HG03342 (cell line): Measurements from ENCODE around the gene CBX8.
"Not testable (repeated sequence)": the region's sequence is repeated elsewhere in the genome, so short reads cannot be mapped to it uniquely, and the experiment has no call there.

ENCODE experiments used
- ATAC-seq: cut with Tn5 transposase; IDR thresholded peaks from one replicate; pipeline ENCODE4 v1.9.1; 2021; ENCODE audit warnings: mild to moderate bottlenecking, moderate library complexity; ENCODE audit not compliant: unreplicated experiment

Gene CBX8

DNA sequence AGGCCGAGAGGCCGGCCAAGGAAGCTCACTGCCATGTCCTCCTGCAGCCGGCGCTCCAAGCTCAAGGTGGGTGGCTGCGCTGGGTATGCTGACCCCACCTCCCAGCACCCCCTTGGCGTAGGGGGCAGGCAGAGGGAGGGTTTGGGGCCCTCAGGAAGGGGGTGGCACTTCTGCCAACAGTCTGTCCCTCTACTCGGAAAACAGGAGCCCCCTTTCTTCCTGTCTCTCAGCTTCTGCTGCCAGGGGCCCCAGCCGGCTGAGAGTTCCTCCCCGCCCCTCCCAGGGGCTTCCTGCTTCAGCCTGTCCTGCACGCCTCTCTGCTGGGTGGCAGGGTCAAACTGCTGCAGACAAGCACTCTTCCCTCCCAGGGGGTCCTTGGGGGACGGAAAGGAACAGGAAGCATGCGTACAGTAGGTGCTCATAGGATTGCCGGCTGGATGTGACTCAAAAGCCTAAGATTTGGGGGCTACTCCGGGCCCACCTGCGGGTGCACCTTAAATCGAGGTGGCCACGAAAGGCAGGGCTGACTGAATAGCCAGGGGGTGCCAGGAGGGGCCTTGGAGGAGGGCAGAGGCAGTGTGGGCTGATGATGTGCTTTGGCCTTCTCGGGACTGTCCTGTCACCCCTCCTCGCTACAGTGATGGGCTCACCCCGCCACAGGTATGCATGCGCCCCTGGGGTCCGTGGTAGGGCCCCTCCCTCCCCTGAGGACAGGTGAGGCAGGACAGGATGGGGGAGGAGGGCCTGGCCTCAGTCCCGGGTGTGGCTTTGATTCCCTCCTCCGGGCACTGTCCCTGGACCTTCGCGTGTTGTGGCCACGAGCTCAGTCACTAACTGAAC, 14.9 kb downstream of the CBX8 start:
- ATAC-seq: no peak

DNA sequence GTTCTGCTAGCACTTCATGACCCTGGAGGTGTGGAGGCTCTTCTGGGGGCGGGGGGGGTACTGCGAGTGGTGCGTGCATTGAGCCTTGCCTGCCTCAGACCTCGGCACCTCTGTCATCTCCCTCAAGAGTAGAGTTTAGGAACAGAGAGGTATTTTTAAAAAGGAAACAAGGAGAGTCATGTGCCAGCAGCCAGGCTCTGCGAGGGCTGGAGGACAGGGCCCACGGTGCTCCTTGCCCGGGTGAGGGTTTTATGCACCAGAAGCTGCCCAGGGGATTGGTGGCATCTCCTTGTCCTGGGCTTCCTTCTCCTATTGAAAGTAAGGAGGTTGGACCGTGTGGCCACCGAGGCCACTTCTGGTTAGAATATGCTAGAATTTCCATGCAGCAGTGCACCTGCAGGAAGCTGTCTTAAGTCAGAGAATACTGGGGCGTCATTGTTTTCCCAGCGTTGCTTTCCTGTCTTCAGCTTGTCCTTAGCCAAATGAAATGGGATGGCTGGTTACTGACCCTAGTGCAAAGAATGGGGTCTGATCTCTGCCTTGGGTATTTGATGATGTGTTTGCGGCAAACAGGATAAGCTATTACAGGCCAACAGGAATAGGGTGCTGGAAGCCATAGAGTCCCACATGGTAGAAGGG, 15.7 kb downstream of the CBX8 start:
- ATAC-seq: no peak

DNA sequence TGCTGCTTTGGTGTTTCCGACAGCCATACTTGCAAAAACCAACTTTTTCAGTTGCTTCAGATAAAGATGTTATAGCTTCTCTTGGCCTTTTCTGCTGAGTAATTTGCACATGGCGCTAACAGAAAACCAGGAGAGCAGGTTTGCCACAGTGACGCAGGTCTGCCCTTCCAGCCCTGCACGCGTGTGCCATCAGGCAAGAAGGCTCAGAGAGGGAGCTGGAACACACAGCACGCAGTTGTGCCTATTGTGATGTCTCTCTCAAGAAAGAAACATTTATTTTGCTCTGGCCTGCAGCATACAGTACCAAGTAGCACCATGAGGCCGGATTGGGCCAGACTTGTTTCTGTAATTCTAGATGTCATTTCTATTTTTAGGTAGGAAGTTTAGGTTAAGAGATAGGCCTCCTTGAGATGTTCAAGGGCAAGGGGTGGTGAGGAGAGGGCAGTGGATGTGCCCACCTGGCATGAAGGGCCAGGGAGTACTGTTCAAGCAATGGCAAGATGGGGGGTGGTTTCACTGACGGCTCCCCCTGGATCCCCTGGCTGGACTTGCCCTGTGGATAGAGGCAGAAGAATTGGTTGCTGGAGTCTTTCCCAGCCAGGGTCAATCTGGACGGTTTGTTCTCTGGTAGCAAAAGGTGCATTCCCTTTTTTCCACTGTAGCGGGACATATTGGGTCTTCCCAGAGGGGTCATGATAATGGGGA, 17.1 kb downstream of the CBX8 start:
- ATAC-seq: no peak

DNA sequence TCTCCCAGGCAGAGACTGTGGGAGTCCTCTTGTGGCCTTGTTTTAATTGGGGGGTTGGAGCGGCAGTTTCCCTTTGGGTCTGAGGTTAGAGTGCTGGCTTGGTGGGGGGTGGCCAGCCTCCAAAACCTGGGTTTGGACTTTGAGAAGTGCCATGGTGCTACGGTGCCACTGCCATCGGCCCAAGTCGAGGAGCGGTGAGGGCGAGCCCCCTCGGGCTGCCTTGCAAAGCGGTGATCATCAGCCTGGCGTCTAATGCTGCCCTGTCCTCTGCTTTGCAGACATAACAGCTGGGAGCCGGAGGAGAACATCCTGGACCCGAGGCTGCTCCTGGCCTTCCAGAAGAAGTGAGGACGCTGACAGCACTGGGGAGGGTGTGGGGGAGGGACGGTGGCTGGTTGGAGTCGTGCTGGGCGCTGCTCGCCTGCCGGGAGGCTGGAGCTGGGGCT, 17.8 kb downstream of the CBX8 start:
- ATAC-seq: no peak

DNA sequence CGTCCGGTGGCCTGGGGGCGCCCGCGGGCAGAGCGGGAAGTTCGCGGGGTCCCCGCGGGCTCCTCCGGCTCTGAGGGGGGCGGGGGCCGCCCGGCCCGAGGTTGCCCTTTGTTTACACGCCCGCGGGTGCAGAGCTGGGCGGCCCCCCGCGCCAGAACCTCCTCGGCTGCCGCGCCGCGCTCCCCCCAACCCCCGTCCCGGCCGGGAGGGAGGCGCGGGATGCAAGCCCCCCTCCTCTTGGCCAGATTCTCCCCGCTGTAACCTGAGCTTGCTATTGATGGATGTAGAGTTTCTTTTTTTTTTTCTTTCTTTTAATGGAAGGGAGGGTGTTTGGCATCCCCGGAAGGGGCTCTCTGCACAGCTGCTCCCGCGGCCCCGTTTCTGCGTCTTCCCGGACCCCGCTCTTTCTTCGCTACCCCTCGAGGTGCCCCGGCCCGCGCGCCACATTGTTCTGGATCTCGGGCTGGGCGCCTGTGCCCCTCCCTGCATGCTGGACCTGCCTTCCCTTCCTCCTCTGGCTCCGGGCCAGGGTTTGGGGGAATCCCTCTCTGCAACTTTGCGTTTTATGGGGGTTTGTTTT, 18.3 kb downstream of the CBX8 start:
- ATAC-seq: no peak

DNA sequence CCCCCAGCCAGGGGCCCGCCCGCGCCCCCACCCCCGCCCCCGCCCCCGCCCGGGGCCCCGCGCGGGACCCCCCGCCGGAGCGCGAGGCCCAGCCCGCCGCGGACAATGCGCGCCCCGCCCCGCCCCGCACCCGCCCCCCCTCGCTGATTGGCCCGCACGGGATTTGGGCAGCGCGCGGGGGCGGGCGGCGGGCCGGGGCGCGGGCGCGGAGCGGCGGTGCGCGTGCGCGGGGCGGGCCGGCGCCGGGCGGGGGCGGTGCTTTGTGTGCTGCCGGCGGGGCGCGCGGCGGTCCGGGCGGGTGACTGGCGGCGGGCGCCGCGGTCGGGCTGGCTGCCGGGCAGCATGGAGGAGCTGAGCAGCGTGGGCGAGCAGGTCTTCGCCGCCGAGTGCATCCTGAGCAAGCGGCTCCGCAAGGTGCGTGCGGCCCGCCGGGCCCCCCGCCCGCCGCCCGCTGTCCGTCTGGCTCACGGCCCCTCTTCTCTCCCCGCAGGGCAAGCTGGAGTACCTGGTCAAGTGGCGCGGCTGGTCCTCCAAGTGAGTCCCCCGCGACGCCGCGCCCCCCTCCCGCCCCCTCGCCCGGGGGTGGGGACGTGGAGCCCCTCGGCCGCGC, 18.9 kb downstream of the CBX8 start, which contains the start of gene CBX2:
TSS of gene CBX2 (plus strand) at position 255 of the 610 bp plus-strand sequence. CDS start at position 343, 88 bp downstream.
- peak; percentile 59 for ATAC-seq

DNA sequence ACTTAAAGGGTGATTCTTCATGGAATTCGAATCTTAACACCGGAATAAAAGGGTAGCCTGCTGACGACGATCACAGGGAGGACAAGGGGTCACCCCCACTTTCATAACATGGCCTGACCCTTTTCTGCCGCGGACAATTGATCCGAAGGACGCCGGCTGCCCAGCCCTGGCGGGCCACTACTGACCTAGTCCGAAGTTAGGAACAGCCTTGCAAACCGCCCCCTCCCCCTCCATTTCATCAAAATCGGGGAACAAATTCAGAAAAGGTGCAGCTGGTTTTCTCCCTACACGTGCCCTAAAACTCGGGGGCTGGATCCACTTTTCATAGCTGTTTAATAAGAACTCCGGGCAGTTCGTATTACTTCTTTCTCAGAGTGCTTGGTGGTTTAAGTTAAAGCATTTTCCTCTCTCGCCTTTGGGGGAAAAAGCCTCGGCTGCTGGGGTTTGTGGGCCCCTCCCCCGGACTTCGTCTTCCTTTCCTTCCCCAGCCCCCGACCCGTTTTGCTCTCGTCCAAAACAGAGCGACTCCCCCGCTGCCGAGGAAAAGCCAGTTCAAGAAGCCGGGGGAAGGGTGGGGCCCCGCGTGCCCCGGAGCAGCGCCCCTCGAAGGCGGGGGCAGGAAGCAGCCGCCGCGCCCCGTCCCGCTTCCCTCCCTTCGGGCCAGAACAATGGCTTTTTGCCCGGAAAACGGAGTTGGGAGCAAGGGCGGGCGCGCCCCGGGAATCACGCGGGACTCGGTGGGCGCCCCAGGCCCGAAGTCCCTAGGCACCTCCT, 19.6 kb downstream of the CBX8 start:
- ATAC-seq: peak; percentile 21

DNA sequence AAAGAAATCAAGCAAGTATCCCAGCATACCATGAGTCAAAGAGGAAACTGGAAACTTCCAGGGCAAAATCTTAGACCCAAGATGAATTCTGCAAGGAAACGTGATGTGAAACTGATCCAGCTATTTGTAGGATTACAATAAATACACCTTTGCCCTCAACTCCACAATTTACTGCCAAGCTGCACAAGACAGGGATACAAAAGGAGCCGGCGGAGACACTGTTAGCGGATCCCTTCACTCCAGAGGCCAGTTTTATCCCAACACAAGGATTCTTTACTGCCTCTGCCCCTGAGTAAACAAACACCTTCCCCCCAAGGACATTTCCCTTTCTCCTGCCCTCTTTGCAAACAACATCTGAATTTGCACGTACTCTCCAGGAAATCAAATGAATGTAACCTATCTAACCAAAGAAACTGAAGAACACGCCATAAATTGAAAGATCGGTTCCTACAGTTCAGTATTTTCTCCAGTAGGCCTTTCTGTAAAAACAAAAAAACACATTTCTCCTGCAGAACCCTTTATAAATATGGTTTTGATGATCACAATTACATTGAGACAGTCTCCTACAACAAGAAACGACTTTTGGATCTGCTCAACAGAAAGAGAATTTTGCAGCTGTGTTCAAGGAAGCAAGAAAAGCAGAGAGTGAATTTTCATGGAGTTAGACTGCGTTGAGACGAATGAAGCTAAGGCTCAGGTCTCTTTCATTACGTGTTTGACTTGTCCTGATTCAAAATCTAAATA, 20.3 kb downstream of the CBX8 start:
- no peak for ATAC-seq

DNA sequence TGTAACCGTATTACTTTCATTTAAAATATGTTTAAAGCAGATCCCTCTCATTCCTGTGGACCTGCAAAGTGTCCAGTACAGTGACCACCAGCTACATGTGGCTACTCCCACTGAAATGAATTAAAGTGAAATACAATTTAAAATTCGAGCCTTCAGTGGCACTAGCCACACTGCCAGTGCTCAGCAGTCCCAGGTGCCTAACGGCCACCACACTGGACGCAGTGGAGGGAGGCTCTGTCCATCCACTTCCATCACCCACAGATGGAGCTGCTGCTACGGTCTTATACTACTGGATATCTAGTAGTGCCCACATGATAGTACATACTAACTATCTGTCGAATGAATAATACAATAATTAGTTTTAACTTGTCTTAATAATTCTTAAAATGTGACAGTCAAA, 21.2 kb downstream of the CBX8 start:
- ATAC-seq: no peak

DNA sequence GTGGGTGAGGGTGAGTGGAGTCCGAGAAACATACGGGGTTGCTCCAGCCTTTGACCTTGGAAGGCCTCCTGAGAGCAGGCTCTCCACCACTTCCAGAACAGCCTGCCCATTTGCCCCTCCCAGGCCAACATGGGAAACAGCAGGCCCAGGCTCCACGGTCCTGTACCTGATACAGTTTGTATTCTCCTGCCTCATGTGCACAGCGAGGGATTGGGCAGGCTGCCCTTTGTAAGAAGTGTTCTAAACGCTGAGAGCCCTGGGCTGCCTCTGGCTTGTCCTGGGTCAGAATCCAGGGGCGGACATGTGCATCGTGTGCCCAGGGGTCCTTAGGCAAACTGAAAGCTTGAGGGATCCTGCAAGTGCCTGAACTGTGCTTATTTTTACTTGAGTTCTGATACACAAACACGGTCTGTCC, 22.3 kb downstream of the CBX8 start:
- ATAC-seq: no peak

DNA sequence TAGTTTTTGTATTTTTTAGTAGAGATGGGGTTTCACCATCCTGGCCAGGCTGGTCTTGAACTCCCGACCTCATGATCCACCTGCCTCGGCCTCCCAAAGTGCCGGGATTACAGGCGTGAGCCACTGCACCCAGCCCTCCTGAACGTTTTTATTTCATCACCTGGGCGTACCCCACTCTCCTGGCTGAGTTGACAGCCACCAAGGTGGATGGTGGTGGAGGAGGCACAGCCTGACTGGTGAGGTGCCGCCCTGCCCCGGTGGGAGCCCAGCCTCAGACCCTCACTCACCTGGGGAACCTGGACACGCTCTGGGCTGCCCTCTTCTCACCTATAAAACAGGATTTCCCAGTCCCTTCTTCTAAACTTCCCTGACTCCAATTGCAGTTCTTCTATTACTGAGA, 24.2 kb downstream of the CBX8 start:
- ATAC-seq: not testable (repeated sequence)

DNA sequence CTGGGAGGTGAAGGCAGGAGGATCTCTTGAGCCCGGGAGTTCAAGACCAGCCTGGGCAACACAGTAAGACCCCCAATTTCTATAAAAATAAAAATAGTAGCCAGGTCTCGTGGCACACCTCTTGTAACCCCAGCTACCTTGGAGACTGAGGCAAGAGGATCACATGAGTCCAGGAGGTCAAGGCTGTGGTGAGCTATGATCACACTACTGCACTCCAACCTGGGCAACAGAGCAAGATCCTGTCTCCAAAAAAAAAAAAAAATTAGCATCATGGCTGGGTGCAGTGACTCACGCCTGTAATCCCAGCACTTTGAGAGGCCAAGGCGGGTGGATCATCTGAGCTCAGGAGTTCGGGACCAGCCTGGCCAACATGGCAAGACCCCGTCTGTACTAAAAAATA, 25.6 kb downstream of the CBX8 start:
- no peak for ATAC-seq

DNA sequence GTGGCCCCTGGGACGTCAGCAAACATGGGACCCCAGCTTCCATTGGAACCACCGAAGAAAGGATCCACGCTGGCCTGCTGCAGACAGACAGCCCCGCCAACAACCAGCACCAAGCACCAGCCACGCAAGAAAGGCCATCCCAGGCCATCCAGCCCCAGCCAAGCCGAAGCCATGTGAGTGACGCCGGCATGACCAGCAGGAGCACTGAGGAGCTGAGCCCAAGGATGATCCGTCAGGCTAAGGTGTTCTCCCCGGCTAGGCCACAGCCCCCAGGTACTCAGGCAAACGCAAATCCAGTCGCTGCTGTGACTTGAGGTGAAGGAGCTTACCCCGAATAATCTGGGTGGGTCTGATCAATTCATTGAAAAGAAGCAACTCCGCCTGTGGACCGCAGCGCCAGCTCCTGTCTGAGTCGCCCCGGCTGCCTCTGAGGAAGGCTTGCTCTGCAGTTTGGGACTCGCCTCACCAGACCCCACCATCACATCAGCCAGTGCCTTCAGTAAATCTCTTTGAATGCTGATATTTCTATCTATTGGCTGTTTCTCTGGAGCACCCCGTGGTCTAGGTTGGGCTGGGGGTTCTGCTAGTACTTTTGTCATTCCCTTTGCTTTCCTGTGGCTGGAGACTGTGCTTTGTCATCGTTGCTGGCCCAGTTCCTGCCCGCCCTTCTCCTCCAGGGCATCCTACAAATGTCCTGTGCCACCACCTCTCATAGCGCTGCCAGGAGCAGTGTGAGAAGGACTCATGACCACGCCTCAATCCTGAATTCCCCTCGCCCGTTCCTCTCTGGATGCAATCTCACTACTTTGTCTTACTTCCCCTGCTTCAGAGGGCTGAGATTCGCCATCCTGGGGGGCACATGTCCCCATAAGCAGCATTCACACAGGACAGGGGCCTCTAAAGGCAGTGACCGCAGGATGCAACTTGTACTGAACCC, 27.0 kb downstream of the CBX8 start:
- ATAC-seq: no peak

DNA sequence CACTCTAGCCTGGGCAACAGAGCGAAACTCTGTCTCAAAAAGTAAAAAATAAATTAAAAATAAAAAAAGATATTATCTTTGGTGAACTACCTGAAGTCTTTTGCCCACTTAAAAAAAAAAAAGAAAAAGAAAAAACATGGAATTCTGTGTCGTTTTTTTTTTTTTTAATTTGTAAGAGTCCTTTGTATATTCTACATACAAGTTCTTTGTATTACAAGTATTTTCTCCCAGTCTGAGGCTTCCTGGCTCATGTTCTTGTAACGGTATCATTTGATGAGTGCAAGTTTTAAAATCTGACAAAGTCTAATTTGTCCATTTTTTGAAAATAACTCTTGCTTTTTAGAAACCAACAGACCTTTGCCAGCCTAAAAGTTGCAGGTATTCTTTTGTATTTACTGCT, 31.2 kb downstream of the CBX8 start:
- ATAC-seq: no peak

DNA sequence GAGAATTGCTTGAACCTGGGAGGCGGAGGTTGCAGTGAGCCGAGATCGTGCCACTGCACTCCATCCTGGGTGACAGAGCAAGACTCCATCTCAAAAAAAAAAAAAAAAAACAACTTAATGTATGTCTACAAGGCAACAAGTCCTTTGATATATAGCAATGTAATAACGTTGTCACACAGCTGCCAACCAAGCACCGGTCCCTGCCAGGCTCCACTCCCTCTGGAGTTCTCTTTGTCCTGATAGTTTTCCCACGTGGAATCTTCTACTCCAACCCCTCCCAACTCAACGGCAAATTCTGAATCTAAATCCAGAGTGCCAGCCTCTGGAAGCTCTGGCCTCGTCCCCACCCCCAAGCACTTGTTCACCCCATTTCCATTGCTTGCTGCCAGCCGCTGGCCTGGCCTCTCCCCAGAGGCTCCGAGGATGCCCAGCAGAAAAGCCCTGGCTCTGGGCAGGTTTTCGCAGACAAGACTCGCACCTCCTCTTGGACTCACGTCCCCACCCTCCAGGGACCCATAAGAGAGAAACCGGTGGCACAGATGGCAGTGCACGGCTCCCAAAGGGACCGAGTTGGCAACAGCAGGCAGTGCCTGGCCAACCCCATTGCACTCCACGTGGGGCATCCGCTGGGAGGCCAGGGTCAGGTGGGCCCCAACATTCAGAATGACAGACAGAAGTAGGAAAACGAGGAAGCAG, 34.8 kb downstream of the CBX8 start:
- ATAC-seq: no peak

DNA sequence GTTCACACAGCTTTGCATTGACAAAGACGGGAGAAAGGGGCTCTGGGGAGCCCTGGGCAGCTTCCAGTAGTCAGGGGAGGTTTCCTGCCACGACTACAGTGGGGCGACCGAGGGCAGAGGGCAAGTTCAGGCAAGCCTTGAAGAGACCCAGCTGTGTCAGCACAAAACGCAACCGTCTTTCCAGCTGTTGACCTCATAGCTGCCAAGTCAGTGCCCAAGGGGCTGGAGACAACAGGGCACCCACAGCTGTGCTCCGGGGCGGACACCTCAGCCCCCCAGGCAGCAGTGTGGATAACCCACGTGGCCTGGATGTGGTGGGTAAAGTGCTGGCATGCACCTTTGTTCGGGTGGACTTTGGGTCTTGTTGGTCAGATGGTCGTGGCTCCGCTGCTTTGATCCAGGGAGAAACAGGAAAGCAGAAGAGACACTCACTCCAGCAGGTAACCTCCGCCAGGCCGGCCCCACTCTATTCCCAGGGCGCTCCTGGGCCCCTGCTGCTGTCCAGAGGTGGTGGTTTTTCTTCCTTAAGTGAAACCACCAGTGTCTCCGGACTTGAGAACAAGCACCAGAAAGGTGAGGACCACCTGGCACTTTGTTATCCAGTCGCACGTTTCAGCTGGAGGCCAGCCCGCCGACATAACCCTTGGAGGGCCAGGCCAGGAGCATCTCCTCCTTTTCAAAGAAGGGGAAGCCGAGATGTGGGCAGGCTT, 36.5 kb downstream of the CBX8 start:
- no peak for ATAC-seq

DNA sequence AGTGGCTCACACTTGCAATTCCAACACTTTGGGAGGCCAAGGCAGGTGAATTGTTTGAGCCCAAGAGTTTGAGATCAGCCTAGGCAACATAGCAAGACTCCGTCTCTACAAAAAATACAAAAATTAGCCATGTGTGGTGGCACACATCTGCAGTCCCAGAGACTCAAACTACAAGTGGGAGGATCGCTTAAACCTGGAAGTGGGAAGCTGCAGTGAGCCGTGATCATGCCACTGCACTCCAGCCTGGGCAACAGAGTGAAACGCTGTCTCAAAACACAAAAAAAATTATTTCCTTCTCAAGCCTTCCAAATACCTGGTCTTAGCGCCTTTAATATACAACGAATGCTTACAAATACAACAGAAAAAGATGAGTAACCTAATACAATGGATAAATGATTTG, 38.6 kb downstream of the CBX8 start:
- no peak for ATAC-seq
